GM20000 (cell line): ENCODE measurements around the gene HIVEP2.

Source experiments
- DNase-seq: peaks from one replicate; pipeline ENCODE4 v3.0.0; 2012; ENCODE audit warnings: low spot score
- TF ChIP-seq, protein P1 (sequence below): IDR thresholded peaks from 2 replicates; pipeline ENCODE4 v1.5.1; 2012; ENCODE audit warnings: mild to moderate bottlenecking, control low read depth; ENCODE audit errors: extremely low read depth, missing control alignments

Gene HIVEP2

DNA sequence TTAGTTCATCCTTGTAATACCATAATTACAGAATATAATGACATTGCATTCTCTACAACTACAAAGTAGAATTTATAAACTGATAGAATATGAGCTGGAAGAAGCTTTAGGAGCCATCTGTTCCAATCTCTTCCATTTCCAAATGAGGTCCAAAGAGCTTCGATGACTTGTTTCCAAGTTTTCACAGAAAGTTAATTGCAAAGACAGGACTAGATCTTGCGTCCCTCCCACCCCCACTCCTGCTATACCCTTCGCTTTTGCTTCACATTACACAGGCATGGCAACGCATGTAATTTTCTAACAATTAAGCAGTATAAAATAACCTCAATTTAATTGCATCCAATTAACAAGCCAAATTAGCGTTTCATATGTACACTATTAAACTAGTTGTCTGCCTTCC lies 7.0 kb downstream of the HIVEP2 start:
- TF ChIP-seq, protein P1, sequence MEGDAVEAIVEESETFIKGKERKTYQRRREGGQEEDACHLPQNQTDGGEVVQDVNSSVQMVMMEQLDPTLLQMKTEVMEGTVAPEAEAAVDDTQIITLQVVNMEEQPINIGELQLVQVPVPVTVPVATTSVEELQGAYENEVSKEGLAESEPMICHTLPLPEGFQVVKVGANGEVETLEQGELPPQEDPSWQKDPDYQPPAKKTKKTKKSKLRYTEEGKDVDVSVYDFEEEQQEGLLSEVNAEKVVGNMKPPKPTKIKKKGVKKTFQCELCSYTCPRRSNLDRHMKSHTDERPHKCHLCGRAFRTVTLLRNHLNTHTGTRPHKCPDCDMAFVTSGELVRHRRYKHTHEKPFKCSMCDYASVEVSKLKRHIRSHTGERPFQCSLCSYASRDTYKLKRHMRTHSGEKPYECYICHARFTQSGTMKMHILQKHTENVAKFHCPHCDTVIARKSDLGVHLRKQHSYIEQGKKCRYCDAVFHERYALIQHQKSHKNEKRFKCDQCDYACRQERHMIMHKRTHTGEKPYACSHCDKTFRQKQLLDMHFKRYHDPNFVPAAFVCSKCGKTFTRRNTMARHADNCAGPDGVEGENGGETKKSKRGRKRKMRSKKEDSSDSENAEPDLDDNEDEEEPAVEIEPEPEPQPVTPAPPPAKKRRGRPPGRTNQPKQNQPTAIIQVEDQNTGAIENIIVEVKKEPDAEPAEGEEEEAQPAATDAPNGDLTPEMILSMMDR: no peak
- DNase-seq: no peak

DNA sequence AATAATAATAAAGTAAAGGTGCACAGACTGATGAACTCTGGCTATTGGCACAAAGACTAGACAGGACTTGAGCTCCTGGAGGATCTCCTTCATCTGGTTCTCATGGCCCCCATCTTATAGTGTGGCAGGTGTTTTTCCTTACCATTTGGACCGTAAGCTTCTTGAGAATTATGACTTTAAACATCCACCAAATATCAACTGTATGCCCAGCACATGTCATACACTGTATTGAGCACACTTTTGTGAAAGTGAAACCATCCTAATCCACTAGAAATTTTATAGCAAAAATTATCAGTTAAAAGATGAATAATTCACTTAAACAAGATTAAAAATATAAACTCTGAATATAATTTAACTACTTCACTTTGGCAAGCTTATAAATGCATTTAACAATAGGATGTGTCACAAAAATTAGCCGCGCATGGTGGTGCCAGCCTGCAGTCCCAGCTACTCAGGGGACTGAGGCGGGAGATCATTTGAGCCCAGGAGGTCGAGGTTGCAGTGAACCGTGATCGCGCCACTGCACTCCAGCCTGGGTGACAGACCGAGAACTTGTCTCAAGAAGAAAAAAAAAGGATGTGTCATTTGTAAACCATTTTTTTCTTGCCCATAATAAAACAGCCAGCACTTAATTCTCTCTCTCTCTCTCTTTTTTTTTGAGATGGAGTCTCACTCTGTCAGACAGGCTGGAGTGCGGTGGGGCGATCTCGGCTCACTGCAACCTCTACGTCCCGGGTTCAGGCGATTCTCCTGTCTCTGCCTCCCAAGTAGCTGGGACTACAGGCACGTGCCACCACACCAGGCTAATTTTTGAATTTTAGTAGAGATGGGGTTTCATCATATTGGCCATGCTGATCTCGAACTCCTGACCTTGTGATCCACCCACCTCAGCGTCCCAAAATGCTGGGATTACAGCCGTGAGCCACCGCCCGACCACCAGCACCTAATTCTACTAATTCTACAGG lies 9.1 kb downstream of the HIVEP2 start:
- TF ChIP-seq, protein P1: no peak
- DNase-seq: no peak

DNA sequence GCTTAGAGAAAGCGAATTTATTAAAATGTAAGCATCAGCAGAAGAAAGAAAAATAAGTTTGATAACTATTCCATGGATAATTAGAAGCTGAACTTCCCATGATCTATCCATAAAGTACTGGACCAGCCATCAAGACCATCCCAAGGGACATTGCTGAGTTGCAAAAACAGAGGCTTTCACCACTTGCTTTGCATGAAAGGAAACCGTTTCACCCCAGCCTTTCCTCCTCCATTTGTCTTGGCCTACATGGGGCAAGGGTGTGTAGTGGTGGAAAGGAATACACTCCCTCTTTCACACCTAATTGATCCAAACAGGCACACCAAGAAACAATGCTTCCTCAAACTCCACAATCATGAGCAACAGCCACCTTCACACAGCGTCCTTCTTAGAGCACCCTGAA lies 10.4 kb downstream of the HIVEP2 start:
- DNase-seq: no peak
- TF ChIP-seq, protein P1: no peak

DNA sequence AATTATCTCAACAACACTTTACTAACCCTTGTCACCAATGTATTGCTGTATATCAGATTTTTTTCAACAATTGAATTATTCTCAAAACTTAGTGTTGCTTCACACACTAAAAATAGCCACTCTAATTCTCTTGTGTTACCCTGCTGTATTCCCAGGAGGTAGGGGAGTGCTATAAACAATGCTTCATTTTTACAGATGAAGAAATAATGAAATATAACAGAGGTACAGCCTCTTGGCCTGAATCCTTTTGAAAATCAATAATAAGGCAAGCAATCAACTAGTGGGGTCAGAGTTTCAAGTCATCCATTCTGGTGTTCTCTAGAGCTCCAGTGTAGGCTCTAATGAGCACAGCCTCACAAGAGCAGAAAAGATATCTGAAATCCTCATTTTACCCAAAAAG lies 10.9 kb downstream of the HIVEP2 start:
- TF ChIP-seq, protein P1: no peak
- DNase-seq: no peak

DNA sequence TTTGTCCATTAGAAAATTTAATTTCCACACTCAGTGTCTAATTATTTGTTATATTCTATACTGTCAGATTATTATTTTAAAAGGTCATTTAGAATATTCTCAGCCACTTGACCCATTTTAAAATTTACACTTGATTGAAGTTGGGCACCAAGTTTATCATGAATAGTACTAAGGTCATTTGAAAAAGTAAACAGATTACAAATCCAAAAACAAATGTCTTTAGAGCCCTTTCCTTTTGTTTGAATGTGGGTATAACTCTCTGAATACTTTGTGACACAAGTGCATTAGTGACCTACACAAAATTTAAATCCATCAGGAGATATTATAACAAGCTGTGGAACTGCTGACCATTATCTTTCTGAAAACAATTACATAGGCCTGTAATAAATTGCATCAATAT lies 11.3 kb downstream of the HIVEP2 start:
- TF ChIP-seq, protein P1: no peak
- no peak for DNase-seq

DNA sequence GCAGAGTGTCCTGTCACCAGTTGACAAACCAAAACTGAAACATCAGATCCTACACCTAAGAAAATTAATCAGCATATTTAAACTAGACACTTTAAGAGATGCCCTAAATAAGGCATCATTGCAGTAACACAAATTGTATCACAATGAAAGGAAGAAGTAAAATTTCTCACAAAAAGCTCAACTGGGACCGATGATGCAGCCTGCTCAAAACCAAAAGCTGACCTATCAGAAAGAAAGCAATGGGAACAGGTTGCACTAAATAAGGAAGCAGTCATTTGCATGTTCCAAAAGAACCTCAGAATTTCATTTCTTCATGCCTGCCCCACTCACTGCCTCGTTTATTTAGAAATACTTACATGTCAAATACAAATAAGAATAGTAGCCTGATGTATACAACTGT lies 12.1 kb downstream of the HIVEP2 start:
- TF ChIP-seq, protein P1: no peak
- peak; percentile 31 for DNase-seq

DNA sequence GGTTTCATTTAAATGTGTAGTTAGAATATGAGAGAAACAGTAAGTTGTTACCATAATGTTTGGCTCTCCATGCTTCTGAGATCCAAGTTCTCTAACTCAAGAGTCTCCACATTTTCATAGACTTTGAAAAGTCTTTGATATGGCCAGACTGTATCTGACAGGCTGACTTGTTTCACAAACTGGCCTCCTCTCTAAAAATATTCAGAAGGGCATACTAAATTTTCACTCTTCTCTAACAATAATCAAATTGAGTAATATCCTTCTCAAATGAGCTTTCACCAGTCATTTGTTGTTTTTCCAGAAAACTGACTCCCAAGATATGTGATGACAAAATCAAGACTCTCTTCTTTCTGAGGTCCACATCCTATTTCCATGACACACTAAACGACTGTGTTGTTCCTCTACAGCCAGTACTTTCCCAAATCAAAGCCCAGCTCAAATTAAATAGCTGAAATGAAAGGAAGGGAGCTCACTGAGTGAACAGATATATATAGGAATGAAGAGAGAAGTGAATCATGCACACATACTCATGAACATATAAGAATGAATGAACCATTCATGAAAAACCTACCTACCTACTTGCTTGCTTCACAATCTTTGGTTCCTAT lies 15.1 kb downstream of the HIVEP2 start:
- DNase-seq: no peak
- TF ChIP-seq, protein P1: no peak
